CD1c-positive myeloid dendritic cell (primary cell): Measurements from ENCODE around the gene TCF7.

Source experiments
- DNase-seq: peaks from one replicate; pipeline ENCODE4 v3.0.0-alpha.2; 2016; ENCODE audit errors: extremely low spot score

TCF7 gene

DNA sequence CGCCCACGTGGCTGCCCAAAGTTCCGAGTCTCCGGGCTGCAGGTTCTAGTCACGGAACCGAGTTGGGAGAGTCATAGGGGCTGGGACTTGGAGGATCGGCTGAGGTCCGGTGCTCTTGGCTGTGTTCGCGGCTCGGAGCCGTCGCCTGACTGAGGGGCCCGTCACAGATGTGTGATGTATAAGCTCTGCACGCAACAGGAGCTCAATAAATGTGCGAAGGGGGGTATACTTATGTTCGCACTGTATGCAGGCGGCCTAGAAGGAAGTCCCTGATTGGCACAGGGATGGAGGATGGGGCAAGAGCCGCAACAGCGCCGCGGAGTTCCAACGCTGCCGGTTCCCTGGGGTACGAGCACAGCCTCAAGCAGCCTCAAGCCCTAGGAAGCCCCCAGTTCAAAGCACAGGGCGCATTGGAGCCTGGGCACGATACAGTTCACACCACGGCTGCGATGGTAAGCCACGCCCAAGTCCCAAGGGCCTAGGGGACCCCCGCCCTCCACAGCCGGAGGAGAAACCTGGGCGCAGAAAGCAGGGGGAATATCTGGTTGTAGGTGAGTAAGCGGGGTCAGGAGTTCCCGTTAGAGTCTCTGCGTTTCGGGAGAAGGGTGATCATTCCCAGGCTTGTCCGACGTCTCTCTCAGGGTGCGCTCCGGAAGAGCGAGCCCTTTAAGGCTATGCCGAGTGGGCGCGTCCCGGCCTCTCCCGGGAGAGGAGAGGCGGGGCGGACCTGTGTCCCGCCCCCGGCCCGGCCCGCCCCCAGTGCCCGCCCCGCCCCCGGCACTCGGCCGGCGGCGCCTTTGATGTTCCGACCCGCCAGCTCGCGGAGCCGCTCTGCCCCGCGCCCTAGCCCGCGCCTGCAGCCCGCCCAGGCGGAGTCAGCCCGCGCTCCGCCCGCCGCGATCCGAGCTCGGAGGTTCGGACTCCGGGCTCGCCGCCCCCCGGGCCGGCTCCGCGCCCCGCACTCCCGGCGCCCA, at the start of gene TCF7:
TSS of gene TCF7 (plus strand) at position 780 of the 974 bp plus-strand sequence. CDS start 226 bp downstream, outside the sequence.
- peak; percentile 86 for DNase-seq

DNA sequence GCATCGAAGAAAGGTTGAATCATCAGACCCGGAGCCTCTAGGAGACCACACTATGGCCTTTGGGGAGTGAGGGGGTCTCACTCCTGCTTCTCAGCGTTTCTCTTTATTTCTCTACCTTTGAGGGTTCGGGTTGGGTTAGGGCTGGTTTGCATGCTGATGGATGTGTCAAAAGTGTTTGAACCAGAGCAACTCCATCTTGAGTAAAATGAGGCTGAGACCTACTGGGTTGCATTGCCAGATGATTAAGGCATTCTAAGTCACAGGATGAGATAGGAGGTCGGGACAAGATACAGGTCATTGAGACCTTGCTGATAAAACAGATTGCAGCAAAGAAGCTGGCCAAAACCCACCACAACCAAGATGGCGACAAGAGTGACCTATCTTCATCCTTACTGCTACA, 44.9 kb upstream of the TCF7 start:
- no peak for DNase-seq

- DNase-seq = no peak
Observed at GRCh38 chr5:134070725-134071613, 43.5 kb upstream of the TCF7 start.

DNA sequence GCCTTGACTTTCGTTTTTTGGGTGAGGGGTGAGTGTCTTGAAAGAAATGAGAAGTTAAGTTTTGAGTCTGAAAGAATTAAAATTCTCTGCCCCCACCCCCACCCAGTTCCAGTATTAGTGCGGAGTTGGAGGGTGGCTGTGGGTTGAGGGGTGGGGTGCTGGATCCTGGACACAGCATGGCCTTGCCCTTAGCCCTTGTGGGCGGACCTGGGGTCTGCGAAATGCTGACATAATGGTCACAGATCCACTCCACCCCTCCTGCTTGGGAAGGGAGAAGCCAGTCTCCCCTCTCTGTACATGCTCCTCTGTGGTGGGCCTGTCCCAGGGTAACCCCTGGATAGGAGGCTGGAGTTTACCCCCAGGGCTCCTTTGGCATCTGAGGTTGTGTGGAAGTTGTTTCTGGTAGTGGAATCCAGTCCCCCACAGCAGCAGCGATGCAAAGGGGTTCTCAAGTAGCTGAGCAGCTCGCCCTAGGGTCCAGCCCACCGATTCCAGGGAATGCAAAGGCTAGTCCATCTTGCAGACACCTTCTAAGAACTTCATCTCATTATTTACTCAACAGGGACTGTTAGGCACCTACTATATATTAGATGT, 42.8 kb upstream of the TCF7 start:
- no peak for DNase-seq

DNA sequence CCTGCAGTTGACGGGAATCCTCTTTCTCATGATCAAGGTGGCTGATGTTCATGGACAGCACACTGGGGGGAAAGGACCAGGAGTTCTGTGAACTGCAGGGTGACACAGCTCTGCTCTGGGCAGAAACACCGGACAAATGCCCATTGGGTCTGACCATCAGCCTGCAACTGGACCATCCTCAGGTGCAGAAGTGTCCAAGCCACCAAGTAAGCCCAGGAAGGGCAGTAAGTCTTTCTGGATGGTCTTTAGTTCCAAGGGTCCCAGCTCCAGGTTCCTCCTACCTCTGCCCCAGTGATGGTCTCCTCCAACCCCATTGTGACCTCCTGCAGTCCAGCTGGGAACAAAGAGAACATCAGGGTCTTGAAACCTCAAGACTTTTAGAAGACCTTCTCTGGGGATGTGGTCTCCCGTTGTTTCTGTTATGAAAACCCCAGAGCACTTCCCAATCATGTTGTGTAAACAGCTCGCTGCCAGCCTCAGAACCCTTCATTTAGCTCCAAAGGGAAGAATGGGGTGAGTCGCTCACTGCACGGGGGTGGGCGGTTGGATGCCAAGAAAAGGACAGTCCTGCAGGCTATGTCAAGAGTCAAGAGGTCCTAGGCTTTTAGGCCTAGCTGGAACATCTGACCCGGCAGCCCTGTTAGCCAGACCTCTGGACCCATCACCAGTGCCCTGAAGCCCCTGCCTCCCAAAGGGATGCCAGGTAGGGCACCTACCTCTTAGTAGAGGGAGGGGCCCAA, 41.8 kb upstream of the TCF7 start:
- DNase-seq = no peak

DNA sequence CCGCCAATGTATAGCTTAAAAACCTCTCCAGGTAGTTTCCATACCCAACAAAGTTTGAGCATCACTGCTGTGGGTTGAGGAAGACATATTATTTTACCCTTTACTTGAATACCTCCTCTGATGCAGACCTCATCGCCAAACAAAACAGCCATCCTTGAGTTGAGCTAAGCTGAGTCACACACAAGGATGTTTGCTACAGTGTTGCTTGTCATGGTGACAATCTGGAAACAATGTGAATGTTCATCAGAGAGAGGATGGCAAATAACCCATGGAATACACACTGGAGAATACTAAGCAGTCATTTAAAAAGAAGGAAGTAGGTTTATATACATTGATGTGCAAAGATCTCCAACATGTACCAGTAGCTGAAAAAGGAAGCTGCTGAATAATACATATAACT, 41.1 kb upstream of the TCF7 start:
- DNase-seq = no peak

DNA sequence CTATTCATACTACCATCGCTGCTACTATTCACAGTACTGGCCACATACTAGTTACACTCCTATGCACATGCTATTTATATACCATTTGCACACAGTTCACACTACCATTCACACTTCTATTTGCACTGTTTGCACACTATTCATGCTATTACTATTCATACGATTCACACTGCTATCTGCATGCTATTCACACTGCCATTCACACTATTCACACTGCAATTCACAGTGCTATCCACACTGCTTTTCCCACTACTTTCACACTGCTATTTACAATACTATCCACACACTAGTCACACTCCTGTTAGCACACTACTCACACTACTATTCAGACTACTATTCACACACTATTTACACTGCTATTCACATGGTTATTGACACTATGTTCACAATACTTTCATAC, 39.4 kb upstream of the TCF7 start:
- no peak for DNase-seq

GRCh38 chr5:134077926-134078580, 36.4 kb upstream of the TCF7 start:
- no peak for DNase-seq

DNA sequence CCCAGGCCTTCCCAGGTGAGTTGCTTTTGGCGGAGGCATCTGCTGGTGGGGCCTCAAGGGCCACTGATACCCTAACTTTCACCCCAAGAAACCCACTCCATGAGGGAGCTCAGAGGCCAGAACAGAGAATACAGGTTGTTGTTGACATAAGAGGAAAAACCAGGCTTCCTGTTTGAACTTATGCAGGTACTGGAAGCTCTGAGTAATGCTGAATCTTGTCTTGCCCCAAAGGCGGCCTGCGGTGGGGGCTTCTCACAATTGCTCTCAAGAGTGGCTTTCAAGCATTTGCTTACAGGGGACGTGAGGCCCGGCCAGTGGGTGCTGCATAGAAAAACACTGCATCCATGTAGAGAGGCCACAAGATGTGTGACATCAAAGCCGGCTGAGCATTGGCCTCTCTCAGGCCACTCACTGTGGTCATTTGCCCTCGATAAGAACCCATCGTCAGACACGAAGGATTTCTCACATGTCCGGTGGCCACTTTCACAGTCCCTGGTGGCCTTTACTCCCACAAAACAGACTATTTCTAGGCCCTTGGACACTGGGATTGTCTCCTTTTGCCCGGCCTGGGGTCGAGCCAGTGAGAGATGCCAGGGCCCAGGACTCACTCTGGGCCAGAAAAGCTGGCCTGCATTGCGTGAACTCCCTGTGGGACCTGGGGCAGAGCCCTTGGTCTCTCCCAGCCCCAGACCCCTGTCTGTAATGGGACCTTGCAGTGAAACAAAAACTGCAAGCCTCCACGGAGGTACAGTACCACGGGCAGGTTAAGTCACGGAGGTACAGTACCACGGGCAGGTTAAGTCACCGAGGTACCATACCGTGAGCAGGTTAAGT, 34.5 kb upstream of the TCF7 start:
- no peak for DNase-seq

DNA sequence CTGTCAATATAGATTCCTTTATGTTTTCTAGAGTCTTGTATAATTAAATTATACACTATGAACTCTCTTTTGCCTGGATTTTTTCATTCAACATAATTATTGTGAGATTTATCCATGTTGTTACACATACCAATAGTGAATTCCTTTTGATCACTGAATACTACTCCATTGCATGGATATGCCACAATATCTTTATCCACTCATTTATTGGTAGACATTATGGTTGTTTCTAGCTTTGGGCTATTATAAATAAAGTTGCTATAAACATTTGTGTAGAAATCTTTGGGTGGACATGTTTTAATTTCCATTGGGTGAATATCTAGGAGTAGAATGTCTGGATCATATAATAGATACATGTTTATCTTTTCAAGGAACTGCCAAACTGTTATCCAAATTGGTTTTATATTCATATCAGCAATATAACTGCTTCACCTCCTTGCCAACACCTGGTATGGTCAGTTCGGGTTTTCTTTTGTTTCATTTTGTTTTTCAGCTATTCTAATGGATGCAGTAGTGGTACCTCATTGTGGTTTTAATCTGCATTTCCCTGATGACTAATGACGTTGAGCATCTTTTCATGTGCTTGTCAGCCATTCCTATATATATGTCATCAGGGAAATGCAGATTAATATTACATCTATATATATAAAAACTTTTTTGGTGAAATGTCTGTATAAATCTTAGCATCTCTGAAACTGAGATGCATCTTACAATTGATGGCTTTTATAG, 32.1 kb upstream of the TCF7 start:
- no peak for DNase-seq

DNA sequence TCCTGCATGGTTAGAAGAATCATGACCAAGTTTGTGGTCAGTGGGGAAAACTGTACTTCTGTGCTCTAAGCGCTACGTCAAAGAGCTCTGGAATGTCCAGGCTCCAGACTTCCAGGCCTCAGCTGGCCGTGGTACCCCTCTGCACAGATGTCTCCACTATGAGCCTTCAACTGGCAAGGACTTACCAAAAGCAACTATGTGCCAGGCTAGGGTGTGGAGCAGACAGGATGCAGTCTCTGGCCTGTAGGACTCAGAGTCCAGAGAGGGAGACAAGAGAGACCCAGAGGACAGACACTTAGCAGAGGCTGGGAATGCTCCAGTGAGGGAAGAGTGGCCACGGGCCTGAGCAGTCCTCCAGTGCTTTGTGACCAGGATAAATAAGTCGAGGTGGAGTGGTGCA, 31.0 kb upstream of the TCF7 start:
- no peak for DNase-seq

DNA sequence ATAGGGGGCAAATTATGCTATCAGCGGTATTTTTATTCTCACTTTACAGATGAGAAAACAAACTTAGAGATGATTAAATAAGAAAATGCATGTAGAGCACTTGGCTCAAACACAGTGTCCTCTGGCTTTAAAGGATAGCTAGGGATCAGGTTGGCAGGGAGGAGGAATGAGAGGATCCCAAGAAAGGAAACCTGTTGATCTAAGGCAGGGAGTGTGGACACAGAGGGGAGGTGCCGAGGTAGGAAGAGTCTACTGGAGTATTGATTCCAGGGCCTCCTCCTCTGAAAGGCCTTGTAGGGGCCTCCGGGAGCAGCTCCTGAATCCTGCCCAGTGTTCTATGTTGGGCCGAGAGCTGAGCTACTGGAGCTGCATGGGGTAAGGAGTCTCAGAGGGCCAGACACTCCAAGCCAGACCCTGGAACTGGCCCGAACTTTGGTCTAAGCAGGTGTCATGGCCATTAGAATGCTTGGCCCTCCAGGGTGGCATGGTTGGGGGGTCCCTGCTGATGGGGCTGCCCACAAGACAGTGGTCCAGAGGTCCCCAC, 30.4 kb upstream of the TCF7 start:
- DNase-seq = no peak

- DNase-seq = no peak
Observed at GRCh38 chr5:134084570-134084969, 29.9 kb upstream of the TCF7 start.

- no peak for DNase-seq
Observed at GRCh38 chr5:134085411-134085810, 29.1 kb upstream of the TCF7 start.

GRCh38 chr5:134086225-134086942, 28.1 kb upstream of the TCF7 start:
- no peak for DNase-seq

DNA sequence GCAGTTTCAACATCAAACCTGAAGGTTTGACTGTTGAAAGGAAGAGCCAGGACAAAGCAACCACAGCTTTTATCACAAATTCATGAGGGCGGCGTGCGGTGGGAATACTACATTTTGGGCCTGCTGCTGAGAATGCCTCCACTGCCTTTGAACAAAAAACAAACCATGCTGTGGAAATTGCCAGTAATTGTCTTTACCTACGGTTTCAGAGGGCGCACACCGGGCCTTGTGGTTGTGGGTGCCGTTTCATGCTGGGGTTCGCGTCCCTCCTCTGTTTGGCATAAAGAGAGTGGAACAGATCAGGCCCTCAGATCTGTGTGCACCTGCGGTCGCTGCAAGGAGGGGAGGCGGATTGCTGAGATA, 27.6 kb upstream of the TCF7 start:
- peak; percentile 29 for DNase-seq

GRCh38 chr5:134088291-134088690, 26.2 kb upstream of the TCF7 start:
- no peak for DNase-seq

- no peak for DNase-seq
Observed at GRCh38 chr5:134088994-134089560, 25.4 kb upstream of the TCF7 start.
